Measurements from ENCODE around the gene OPRD1.
"Not testable (repeated sequence)": the region's sequence is repeated elsewhere in the genome, so short reads cannot be mapped to it uniquely, and the experiment has no call there.

The OPRD1 gene

GRCh38 chr1:28875134-28875533, 63.2 kb downstream of the OPRD1 start:
- H3K9ac ChIP-seq (ENCODE audit: low read length); H3K27me3 ChIP-seq (ENCODE audit: insufficient read depth, low read length); DNase-seq; H3K23ac ChIP-seq (ENCODE audit: low read length); H2AFZ ChIP-seq (ENCODE audit: insufficient read depth, low read length, poor library complexity); H2BK12ac ChIP-seq (ENCODE audit: low read length); H4K12ac ChIP-seq (ENCODE audit: low read depth, low read length); H2BK120ac ChIP-seq (ENCODE audit: insufficient read depth, low read length, poor library complexity); H3K14ac ChIP-seq (ENCODE audit: low read length); H3K4me3 ChIP-seq (ENCODE audit: low read depth, low read length); H3K79me2 ChIP-seq (ENCODE audit: control insufficient read depth, insufficient read depth, low read length, poor library complexity); H3K9me3 ChIP-seq (ENCODE audit: insufficient read depth, low read depth, low read length); H4K8ac ChIP-seq (ENCODE audit: low read depth, low read length); H3K36me3 ChIP-seq (ENCODE audit: control insufficient read depth in 1 of 2, insufficient read depth in 2 of 2, low read length in 2 of 2); H2BK5ac ChIP-seq (ENCODE audit: low read depth, low read length, poor library complexity); H2AK5ac ChIP-seq (ENCODE audit: low read length); H4K91ac ChIP-seq (ENCODE audit: low read depth, low read length); H3K4me2 ChIP-seq (ENCODE audit: low read length); H3K27ac ChIP-seq (ENCODE audit: low read depth, low read length); H3K18ac ChIP-seq (ENCODE audit: low read length); H3K4ac ChIP-seq (ENCODE audit: low read depth, low read length): not testable (repeated sequence)
- H3K4me1 ChIP-seq (ENCODE audit: control insufficient read depth in 1 of 2, insufficient read depth in 2 of 2, low read length in 2 of 2): peaks cover 14 to 22% of the 10 kb centered on the region in 2 experiments
- peaks cover 19% of the 10 kb centered on the region for H3K79me1 ChIP-seq (ENCODE audit: low read length)
- WGBS (ENCODE audit: extremely low coverage, insufficient coverage, insufficient read length): no CpG with 5 or more reads among the region's 5 CpGs

- no peak overlapping the region for H2BK120ac ChIP-seq (ENCODE audit: insufficient read depth, low read length, poor library complexity)
- H3K18ac ChIP-seq (ENCODE audit: low read length): no peak overlapping the region
- H3K36me3 ChIP-seq (ENCODE audit: control insufficient read depth in 1 of 2, insufficient read depth in 2 of 2, low read length in 2 of 2): no peaks in the 10 kb centered on the region
- no peak overlapping the region for H4K12ac ChIP-seq (ENCODE audit: low read depth, low read length)
- H3K4me1 ChIP-seq (ENCODE audit: control insufficient read depth in 1 of 2, insufficient read depth in 2 of 2, low read length in 2 of 2): peaks cover 3 to 9% of the 10 kb centered on the region in 2 experiments
- no peak overlapping the region for H2AFZ ChIP-seq (ENCODE audit: insufficient read depth, low read length, poor library complexity)
- H3K4me2 ChIP-seq (ENCODE audit: low read length): no peak overlapping the region
- H3K9me3 ChIP-seq (ENCODE audit: insufficient read depth, low read depth, low read length): no peaks in the 10 kb centered on the region
- no peaks in the 10 kb centered on the region for H3K27me3 ChIP-seq (ENCODE audit: insufficient read depth, low read length)
- no peak overlapping the region for H2BK5ac ChIP-seq (ENCODE audit: low read depth, low read length, poor library complexity)
- H2AK5ac ChIP-seq (ENCODE audit: low read length): no peak overlapping the region
- H3K79me1 ChIP-seq (ENCODE audit: low read length): peaks cover 10% of the 10 kb centered on the region
- H3K23ac ChIP-seq (ENCODE audit: low read length): no peak overlapping the region
- H3K4me3 ChIP-seq (ENCODE audit: low read depth, low read length): no peak overlapping the region
- no peak overlapping the region for H2BK12ac ChIP-seq (ENCODE audit: low read length)
- no CpG with 5 or more reads among the region's 18 CpGs for WGBS (ENCODE audit: extremely low coverage, insufficient coverage, insufficient read length)
- no peak overlapping the region for H4K91ac ChIP-seq (ENCODE audit: low read depth, low read length)
- H3K79me2 ChIP-seq (ENCODE audit: control insufficient read depth, insufficient read depth, low read length, poor library complexity): no peaks in the 10 kb centered on the region
- peak; percentile 81 to 94 for DNase-seq
- no peak overlapping the region for H3K14ac ChIP-seq (ENCODE audit: low read length)
- no peak overlapping the region for H3K9ac ChIP-seq (ENCODE audit: low read length)
- H3K4ac ChIP-seq (ENCODE audit: low read depth, low read length): no peak overlapping the region
- H3K27ac ChIP-seq (ENCODE audit: low read depth, low read length): no peak overlapping the region
- no peak overlapping the region for H4K8ac ChIP-seq (ENCODE audit: low read depth, low read length)
These were observed 65.3 kb downstream of the OPRD1 start for GRCh38 chr1:28877132-28877781.

- no peak for DNase-seq
- H3K4me1 ChIP-seq (ENCODE audit: control insufficient read depth in 1 of 2, insufficient read depth in 2 of 2, low read length in 2 of 2): peaks cover 5% of the 10 kb centered on the region in 2 experiments
- no peaks in the 10 kb centered on the region for H3K79me1 ChIP-seq (ENCODE audit: low read length)
- H2BK120ac ChIP-seq (ENCODE audit: insufficient read depth, low read length, poor library complexity): no peak overlapping the region
- H3K9me3 ChIP-seq (ENCODE audit: insufficient read depth, low read depth, low read length): no peaks in the 10 kb centered on the region
- no peak overlapping the region for H4K8ac ChIP-seq (ENCODE audit: low read depth, low read length)
- H2BK5ac ChIP-seq (ENCODE audit: low read depth, low read length, poor library complexity): no peak overlapping the region
- no peaks in the 10 kb centered on the region for H3K36me3 ChIP-seq (ENCODE audit: control insufficient read depth in 1 of 2, insufficient read depth in 2 of 2, low read length in 2 of 2)
- no peak overlapping the region for H3K9ac ChIP-seq (ENCODE audit: low read length)
- H3K23ac ChIP-seq (ENCODE audit: low read length): no peak overlapping the region
- H3K79me2 ChIP-seq (ENCODE audit: control insufficient read depth, insufficient read depth, low read length, poor library complexity): no peaks in the 10 kb centered on the region
- no peak overlapping the region for H3K4me2 ChIP-seq (ENCODE audit: low read length)
- H2AK5ac ChIP-seq (ENCODE audit: low read length): no peak overlapping the region
- H3K27me3 ChIP-seq (ENCODE audit: insufficient read depth, low read length): no peaks in the 10 kb centered on the region
- H3K18ac ChIP-seq (ENCODE audit: low read length): no peak overlapping the region
- no peak overlapping the region for H2BK12ac ChIP-seq (ENCODE audit: low read length)
- H2AFZ ChIP-seq (ENCODE audit: insufficient read depth, low read length, poor library complexity): no peak overlapping the region
- no peak overlapping the region for H3K4ac ChIP-seq (ENCODE audit: low read depth, low read length)
- H4K91ac ChIP-seq (ENCODE audit: low read depth, low read length): no peak overlapping the region
- no peak overlapping the region for H3K27ac ChIP-seq (ENCODE audit: low read depth, low read length)
- WGBS (ENCODE audit: extremely low coverage, insufficient coverage, insufficient read length): no CpG with 5 or more reads among the region's 4 CpGs
- no peak overlapping the region for H3K4me3 ChIP-seq (ENCODE audit: low read depth, low read length)
- no peak overlapping the region for H3K14ac ChIP-seq (ENCODE audit: low read length)
- H4K12ac ChIP-seq (ENCODE audit: low read depth, low read length): no peak overlapping the region
These were observed 66.8 kb downstream of the OPRD1 start for GRCh38 chr1:28878796-28879195.

GRCh38 chr1:28882009-28882628, 70.1 kb downstream of the OPRD1 start:
- WGBS (ENCODE audit: extremely low coverage, insufficient coverage, insufficient read length): no CpG with 5 or more reads among the region's 13 CpGs
- no peak overlapping the region for H3K18ac ChIP-seq (ENCODE audit: low read length)

More at GRCh38 chr1:28882009-28882628, 70.1 kb downstream of the OPRD1 start:
- DNase-seq: peak; percentile 82 to 94
- Histone ChIP-seq H2AFZ (ENCODE audit: insufficient read depth, low read length, poor library complexity) (no peak overlapping the region), H3K4me3 (ENCODE audit: low read depth, low read length) (no peak overlapping the region), H3K4ac (ENCODE audit: low read depth, low read length) (no peak overlapping the region), H4K91ac (ENCODE audit: low read depth, low read length) (no peak overlapping the region), H3K36me3 (ENCODE audit: control insufficient read depth in 1 of 2, insufficient read depth in 2 of 2, low read length in 2 of 2) (no peaks in the 10 kb centered on the region), H3K9me3 (ENCODE audit: insufficient read depth, low read depth, low read length) (no peaks in the 10 kb centered on the region), H4K8ac (ENCODE audit: low read depth, low read length) (no peak overlapping the region), H2BK120ac (ENCODE audit: insufficient read depth, low read length, poor library complexity) (peak overlapping the region; percentile 13), H2BK12ac (ENCODE audit: low read length) (peak overlapping the region; percentile 47), H3K4me1 (ENCODE audit: control insufficient read depth in 1 of 2, insufficient read depth in 2 of 2, low read length in 2 of 2) (peaks cover 12 to 19% of the 10 kb centered on the region in 2 experiments), H3K4me2 (ENCODE audit: low read length) (no peak overlapping the region), H3K9ac (ENCODE audit: low read length) (no peak overlapping the region), H4K12ac (ENCODE audit: low read depth, low read length) (no peak overlapping the region), H3K14ac (ENCODE audit: low read length) (no peak overlapping the region), H3K27ac (ENCODE audit: low read depth, low read length) (no peak overlapping the region), H3K79me2 (ENCODE audit: control insufficient read depth, insufficient read depth, low read length, poor library complexity) (no peaks in the 10 kb centered on the region), H3K79me1 (ENCODE audit: low read length) (peaks cover 6% of the 10 kb centered on the region), H3K23ac (ENCODE audit: low read length) (no peak overlapping the region), H3K27me3 (ENCODE audit: insufficient read depth, low read length) (no peaks in the 10 kb centered on the region), H2AK5ac (ENCODE audit: low read length) (peak overlapping the region; percentile 1), H2BK5ac (ENCODE audit: low read depth, low read length, poor library complexity) (no peak overlapping the region)

Measured in trophoblast cell (in vitro differentiated cells and primary cell).